GM18870 (cell line): ENCODE measurements around the gene TMEM43.

Experiments used
- ATAC-seq: cut with Tn5 transposase; IDR thresholded peaks from one replicate; pipeline ENCODE4 v1.9.1; 2021; ENCODE audit warnings: moderate library complexity; ENCODE audit not compliant: unreplicated experiment

Gene TMEM43

GRCh38 chr3:14150491-14151230 is 25.8 kb downstream of the TMEM43 start:
- no peak for ATAC-seq

GRCh38 chr3:14151471-14152083 is 26.7 kb downstream of the TMEM43 start:
- ATAC-seq = no peak

- no peak for ATAC-seq
Observed at GRCh38 chr3:14152233-14152962, 27.5 kb downstream of the TMEM43 start.

GRCh38 chr3:14152963-14153355 is 28.1 kb downstream of the TMEM43 start:
- no peak for ATAC-seq

- no peak for ATAC-seq
Observed at GRCh38 chr3:14153663-14154062, 28.8 kb downstream of the TMEM43 start.

- no peak for ATAC-seq
Observed at GRCh38 chr3:14154276-14154675, 29.4 kb downstream of the TMEM43 start.

- no peak for ATAC-seq
Observed at GRCh38 chr3:14154895-14155440, 30.1 kb downstream of the TMEM43 start.

- ATAC-seq = no peak
Observed at GRCh38 chr3:14156201-14156600, 31.3 kb downstream of the TMEM43 start.

- ATAC-seq = no peak
Observed at GRCh38 chr3:14156843-14157561, 32.1 kb downstream of the TMEM43 start.

GRCh38 chr3:14157951-14158350 is 33.1 kb downstream of the TMEM43 start:
- ATAC-seq = no peak

GRCh38 chr3:14158370-14158769 is 33.5 kb downstream of the TMEM43 start:
- ATAC-seq = no peak

- ATAC-seq = no peak
Observed at GRCh38 chr3:14159426-14159825, 34.6 kb downstream of the TMEM43 start.

GRCh38 chr3:14161282-14161681 is 36.4 kb downstream of the TMEM43 start:
- no peak for ATAC-seq

- no peak for ATAC-seq
Observed at GRCh38 chr3:14162178-14162577, 37.3 kb downstream of the TMEM43 start.

GRCh38 chr3:14166877-14167603 is 42.2 kb downstream of the TMEM43 start:
- ATAC-seq = no peak

- ATAC-seq = no peak
Observed at GRCh38 chr3:14169435-14169834, 44.6 kb downstream of the TMEM43 start.

GRCh38 chr3:14169871-14170270 is 45.0 kb downstream of the TMEM43 start:
- ATAC-seq = no peak

GRCh38 chr3:14170531-14171159 is 45.8 kb downstream of the TMEM43 start:
- no peak for ATAC-seq

GRCh38 chr3:14172496-14172895 is 47.6 kb downstream of the TMEM43 start:
- ATAC-seq = no peak

- ATAC-seq = no peak
Observed at GRCh38 chr3:14174483-14174882, 49.6 kb downstream of the TMEM43 start.
